Fibroblast of upper back skin (primary cell): ENCODE data around the gene RAD1.
"Not testable (repeated sequence)": the region's sequence is repeated elsewhere in the genome, so short reads cannot be mapped to it uniquely, and the experiment has no call there.

Experiments
- DNase-seq: peaks from one replicate; pipeline ENCODE4 v3.0.0-alpha.2; 2013

The RAD1 gene

GRCh38 chr5:34915139-34915855 is at the start of gene RAD1, which contains the start of gene BRIX1:
RAD1 (minus strand) TSS chr5:34915504; CDS start chr5:34914892, 612 bp downstream.
BRIX1 (plus strand) TSS chr5:34915711; CDS start chr5:34915739, 28 bp downstream.
- peak; percentile 96 for DNase-seq

GRCh38 chr5:34959323-34959722 is 44.0 kb upstream of the RAD1 start:
- DNase-seq: peak; percentile 52

- DNase-seq: peak; percentile 26
Measured at GRCh38 chr5:34957857-34958690, 42.8 kb upstream of the RAD1 start.

- DNase-seq: peak; percentile 18
Measured at GRCh38 chr5:34957321-34957720, 42.0 kb upstream of the RAD1 start.

- DNase-seq: no peak
Measured at GRCh38 chr5:34944460-34945047, 29.2 kb upstream of the RAD1 start.

- no peak for DNase-seq
Measured at GRCh38 chr5:34944044-34944443, 28.7 kb upstream of the RAD1 start.

- no peak for DNase-seq
Measured at GRCh38 chr5:34941936-34942335, 26.6 kb upstream of the RAD1 start.

GRCh38 chr5:34932947-34933346 is 17.6 kb upstream of the RAD1 start:
- no peak for DNase-seq

- DNase-seq: no peak
Measured at GRCh38 chr5:34930870-34931269, 15.6 kb upstream of the RAD1 start.

- no peak for DNase-seq
Measured at GRCh38 chr5:34930462-34930844, 15.1 kb upstream of the RAD1 start.

GRCh38 chr5:34929720-34930461 is 14.6 kb upstream of the RAD1 start:
- peak; percentile 74 for DNase-seq

GRCh38 chr5:34929134-34929719 is 13.9 kb upstream of the RAD1 start, which contains the start of gene DNAJC21:
DNAJC21 (plus strand) TSS chr5:34929559; CDS start chr5:34929820, 261 bp downstream.
- DNase-seq: peak; percentile 97

- no peak for DNase-seq
Measured at GRCh38 chr5:34928267-34928666, 13.0 kb upstream of the RAD1 start.

- DNase-seq: no peak
Measured at GRCh38 chr5:34927785-34928184, 12.5 kb upstream of the RAD1 start.

- no peak for DNase-seq
Measured at GRCh38 chr5:34926318-34926888, 11.1 kb upstream of the RAD1 start.

- no peak for DNase-seq
Measured at GRCh38 chr5:34924462-34924765, 9.1 kb upstream of the RAD1 start.

GRCh38 chr5:34923694-34924461 is 8.6 kb upstream of the RAD1 start:
- DNase-seq: peak; percentile 84

GRCh38 chr5:34923256-34923655 is 8.0 kb upstream of the RAD1 start:
- DNase-seq: not testable (repeated sequence)

- no peak for DNase-seq
Measured at GRCh38 chr5:34919077-34919476, 3.8 kb upstream of the RAD1 start.

GRCh38 chr5:34918025-34918424 is 2.7 kb upstream of the RAD1 start:
- DNase-seq: no peak

GRCh38 chr5:34916518-34916917 is 1.2 kb upstream of the RAD1 start:
- no peak for DNase-seq

GRCh38 chr5:34915856-34916192 is 520 bp upstream of the RAD1 start:
- DNase-seq: no peak
